Stimulated activated CD4-positive, alpha-beta T cell treated with anti-CD3 and anti-CD28 coated beads, Interleukin-15, amount 100 ng/mL, for 24 hours (primary cell): ENCODE results near the gene QDPR.

Experiments used
- DNase-seq: peaks from one replicate; pipeline ENCODE4 v3.0.0-alpha.2; 2020

QDPR gene

GRCh38 chr4:17526695-17527477 lies 15.0 kb upstream of the QDPR start:
- no peak for DNase-seq

GRCh38 chr4:17523662-17524061 lies 11.8 kb upstream of the QDPR start:
- no peak for DNase-seq

- no peak for DNase-seq
Observed at GRCh38 chr4:17521595-17521994, 9.7 kb upstream of the QDPR start.

DNA sequence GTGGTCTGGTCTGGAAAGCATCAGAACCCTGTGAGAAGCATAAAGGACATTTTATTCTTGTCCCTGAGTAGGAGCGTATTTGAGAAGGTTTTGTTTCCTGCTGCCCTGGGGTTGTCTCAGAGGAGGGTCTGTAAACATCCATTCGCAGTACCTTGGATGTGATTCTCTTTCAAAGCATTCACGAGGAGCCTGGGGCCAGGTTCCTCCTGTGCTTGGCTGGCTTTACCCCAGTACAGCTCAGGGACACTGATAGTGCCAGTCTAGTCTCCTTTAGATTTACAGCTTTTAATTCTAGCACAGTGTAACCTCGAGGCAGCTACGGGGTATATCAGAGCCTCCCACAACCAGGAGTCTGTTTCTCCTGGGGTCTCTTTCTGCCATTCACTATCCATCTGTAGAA lies 5.8 kb upstream of the QDPR start:
- no peak for DNase-seq

DNA sequence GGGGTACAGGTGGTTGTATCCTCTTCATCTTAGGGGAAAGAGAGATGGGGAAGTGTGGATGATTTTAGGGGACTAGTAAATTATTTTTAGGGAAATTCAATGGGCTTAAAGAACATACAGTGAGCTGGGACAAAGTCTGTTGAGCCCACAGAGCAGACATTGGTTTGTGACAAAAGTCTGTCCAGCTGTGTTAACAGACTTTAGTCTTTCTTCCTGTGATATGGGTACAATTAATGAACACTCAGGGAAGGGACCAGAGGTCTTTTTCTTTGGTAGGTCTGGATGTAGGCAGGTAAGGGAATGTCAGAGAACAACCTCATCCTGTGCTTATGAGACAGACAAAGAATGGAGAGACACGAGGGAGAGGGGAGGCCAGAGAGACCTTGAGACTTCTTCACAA lies 5.1 kb upstream of the QDPR start:
- DNase-seq: no peak

DNA sequence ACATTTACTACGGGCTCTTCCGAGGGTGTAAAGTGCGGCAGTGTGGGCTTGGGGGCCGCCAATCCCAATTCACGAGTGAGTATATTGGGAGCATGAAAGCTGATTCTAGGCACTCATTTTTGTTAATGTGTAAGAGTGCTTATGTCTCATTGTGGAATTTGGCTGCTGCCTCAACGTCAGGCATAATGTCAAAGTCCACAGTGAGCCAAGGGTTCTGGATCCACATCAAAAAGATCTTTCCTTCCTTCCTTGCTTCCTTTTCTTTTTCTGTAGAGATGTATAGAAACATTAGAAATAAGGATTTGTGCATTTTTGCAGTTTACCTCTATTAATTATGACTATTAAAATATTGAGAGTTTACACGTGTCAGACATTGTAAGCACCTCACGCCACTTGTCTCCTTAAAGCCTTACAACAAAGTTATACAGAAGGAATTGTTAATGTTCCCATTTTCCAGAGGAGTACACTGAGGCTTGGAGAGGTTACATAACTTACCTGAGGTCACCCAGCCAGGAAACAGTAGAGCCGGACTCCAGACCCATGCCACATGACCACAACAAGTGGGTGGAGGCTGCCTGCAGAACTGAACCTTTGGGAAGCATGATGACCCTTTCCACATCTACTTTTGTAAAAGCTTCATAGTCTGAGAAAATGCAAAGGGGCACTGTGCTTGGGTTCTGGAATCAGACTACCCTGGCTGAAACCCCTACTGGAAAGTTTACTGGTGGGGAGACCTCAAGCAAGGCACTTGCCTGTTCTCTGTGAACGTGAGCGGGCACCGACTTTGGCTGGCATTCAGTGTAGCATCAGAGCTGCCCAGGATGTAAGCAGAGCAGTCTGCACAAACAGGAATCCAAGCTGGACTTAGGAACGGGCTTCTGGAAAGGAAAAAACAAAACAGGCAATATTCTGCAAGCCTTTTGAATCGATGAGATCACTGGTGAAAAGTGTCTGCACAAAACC lies 3.8 kb upstream of the QDPR start:
- no peak for DNase-seq

DNA sequence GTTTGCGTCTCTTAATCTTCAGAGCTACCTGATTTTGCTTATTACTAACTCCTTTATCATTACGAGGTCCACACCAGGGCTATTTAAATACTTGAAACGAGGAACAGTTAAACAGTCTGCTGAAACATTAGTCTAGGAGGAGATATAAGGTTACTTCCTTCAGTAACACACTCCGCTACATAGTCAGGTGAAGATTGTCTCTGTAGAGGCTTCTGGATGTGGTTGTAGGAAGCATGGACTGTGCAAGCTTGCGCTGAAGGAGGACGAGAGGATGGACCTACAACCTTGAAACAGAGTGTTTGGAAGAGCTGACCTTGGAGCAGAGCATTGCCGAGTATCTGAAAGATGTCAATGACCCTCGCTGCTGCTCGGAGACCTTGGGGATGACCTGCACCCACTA lies 3.0 kb upstream of the QDPR start, which contains the start of gene CLRN2:
Gene CLRN2 (plus strand): TSS at position 301 of the 400 bp plus-strand sequence. CDS start 102 bp downstream, outside the sequence.
- DNase-seq: no peak

- no peak for DNase-seq
Observed at GRCh38 chr4:17512973-17513665, 1.2 kb upstream of the QDPR start.

- peak; percentile 77 for DNase-seq
Observed at GRCh38 chr4:17511509-17511949, 361 bp downstream of the QDPR start.

- no peak for DNase-seq
Observed at GRCh38 chr4:17511051-17511450, 839 bp downstream of the QDPR start.

GRCh38 chr4:17510582-17510981 lies 1.3 kb downstream of the QDPR start:
- DNase-seq: no peak

DNA sequence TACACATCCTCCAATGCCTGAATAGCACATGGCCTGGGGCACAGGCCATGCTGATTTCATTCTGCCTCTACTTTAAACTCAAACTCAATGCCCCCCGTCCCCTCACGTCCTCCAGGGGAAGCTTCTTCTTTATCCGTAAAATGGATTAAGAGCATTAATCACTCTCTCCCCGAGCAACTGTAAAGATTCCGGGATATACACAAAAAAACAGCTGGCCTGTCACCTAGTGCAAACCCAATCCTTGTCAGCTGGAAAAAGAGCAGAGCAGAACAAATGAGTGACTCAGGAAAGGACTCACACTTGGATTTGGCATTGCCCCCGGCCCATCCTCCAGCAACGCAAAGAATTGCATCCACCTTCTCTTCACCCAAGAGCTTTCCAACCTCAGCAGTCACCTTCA lies 7.8 kb downstream of the QDPR start:
- DNase-seq: no peak

GRCh38 chr4:17502756-17503155 lies 9.1 kb downstream of the QDPR start:
- no peak for DNase-seq

DNA sequence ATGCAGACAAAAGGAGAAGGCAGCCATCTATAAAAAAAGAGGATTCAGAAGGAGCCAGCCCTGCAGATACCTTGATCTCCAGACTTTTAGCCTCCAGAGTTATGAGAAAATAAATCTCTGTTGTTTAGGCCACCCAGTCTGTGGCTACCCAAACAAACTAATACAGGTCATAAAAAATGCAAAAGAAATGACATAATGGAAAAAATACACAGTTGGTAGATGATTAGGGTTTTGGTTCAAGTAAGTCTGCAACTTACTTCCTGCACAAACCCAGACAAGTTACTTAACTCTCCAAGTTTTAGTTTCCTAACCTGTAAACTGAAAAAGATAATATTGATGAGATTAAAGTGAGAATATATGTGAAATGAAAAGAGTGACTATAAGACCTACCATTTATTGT lies 11.3 kb downstream of the QDPR start:
- DNase-seq: no peak

DNA sequence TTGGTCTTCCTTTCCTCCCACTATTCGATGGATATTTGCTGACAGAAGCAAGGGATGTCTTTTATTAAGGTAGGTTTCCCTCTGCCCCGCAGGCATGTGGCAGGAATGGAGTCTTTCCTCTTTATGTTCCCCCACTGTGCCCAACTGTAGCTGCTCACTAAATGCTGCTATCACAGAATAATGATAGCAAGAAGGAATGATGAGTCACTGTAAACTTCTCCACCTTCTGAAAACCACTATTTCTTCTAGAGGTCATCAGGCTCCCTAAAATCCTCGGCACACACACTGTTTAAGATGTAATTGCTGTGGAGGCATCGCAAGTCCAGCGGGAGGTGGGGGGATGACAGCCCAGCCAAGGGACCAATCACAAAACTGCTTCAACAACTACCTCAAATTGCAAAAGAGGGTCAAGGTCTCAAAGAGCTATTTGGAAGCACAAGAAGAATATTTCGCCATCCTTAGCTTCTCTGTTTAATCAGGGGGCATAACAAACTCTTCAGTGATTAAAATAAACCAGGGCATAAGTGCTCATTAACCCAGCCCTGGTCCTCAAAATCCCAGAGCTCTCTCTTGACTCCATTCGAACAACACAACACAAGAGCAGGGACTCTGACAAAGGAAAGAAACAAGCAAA lies 13.9 kb downstream of the QDPR start:
- DNase-seq: no peak

DNA sequence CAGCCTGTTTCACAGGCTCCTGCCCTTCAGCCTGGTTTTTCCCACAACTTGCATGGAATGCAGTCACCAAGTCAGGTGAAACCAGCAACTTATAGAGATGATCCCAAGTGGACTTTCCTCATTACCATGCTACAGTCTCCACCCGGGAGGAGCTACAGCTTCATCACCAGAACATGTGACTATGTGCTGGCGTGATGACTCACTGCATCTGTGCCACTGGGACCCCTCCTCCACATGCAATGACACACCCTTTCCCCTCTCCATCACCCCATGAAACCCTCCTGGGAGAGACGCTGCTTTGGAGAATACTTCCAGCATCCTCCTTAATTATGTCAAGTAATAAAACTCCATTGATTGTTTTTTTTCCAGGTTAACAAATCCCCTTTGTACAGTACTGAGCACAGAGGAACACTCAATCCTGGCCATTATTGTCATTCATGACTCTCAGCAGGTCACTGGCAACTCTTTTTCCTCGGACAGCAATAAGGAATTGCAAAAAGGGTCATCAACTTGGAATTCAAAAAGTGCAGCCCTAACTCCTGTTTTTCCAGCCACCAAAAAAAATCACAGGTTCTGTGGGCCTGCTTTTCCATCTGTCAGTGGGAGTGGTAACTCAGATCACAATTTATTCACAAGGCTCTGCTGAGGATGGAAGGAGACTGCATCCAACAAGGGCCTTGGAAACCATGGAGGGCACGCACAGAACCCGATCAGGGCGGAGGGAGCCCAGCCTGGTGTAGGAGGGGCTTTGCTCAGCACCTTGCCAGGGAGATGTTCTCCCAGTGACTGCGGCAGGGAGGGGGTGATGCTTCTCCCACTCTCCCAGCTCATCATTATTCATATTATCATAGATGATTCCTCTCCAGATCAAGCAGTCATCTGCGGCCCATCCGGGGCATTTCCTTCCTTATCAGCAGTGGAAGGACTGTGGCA lies 17.4 kb downstream of the QDPR start:
- peak; percentile 33 for DNase-seq

DNA sequence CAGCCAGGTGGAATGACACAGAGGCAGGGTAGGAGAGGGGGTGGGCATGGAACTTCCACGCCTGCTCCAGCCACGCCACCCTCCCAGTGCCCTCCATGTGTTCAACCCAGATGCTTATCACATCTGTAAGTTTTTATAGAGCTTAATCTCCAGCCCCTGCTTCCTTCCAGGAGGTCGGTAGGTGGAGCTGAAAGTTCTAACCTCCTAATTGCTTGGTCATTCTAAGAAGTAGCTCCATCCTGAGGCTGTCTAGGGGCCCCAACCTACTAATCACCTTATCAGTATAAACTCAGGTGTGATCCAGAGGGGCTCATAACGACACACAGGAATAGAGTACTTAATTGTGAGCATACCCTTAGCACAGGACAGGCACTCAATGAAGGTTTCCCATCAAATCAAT lies 18.3 kb downstream of the QDPR start:
- no peak for DNase-seq

- no peak for DNase-seq
Observed at GRCh38 chr4:17492876-17493275, 19.0 kb downstream of the QDPR start.

DNA sequence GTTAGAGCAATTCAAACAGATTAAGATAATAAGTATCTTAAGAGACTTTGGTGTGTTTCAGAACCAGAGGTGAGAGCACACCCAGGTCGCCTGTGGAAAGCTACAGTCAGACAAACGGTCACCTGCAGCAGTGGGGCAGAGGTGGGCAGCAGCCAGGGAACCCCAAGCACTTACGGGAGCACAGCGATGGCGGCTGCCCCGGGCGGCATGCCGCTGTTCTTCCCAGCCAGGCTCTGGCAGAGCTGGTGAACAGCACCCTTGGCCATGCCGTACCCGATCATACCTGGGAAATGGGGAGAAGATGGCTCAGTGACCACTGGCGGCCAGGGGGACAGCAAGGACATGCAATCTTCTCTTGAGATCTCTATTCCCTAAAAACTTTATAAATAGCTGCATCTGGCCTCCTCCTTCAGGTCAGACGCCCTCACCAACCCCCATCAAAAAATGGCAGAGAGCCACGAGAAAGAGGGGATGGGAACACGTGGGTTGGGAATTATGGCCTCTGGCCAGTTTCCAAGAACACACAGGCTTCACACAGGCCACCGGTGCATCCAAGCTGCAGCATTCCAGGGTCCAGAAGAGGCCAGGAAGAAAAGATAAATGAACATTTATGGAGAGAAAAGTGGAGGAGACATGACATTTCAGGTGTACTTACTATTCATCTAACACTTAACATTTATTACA lies 19.7 kb downstream of the QDPR start:
- no peak for DNase-seq

DNA sequence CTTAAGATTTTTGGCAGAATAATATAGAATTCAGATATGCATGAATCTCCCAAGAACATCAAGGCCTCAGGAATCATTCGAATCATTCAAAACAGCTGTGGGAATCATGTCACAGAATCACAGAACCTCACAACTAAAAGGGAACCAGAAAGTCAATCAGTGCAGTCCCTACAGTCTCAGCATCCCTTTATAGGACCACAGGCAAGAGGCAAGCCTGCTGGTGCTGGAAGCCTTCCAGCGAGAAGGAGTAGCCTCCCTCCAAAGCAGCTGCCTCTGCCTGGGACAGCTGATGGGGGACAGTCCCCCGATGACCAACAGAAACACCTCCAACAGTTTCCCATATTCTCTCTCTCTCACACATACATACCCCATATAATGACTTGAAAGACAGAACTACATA lies 20.7 kb downstream of the QDPR start:
- DNase-seq: no peak

DNA sequence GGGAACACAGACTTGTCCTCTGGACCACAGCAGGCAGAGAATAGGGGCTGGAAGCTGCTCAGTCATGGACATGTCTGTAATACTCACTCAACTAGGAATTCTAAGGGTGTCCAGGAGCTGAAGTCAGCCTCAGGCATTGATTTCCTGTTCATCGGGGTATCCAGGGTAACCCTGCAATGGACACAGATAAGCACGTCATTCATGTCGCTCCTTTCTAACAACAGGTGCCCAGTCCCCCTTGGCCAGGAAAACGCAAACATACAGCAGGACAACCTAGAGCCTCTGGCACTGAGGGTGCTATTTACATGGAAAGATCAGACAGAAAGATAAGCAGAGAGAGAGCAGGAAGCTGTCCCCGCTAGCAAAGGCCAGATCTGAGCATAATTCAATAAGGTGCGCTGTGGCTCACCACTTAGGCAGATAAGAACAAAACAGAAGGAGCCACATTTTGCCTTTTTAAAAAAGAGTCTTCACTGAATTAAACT lies 21.3 kb downstream of the QDPR start:
- DNase-seq: no peak
